GM19468 (cell line): ENCODE results near the gene WBP2NL.

Source experiments
- ATAC-seq: cut with Tn5 transposase; IDR thresholded peaks from one replicate; pipeline ENCODE4 v1.9.1; 2021; ENCODE audit warnings: mild to moderate bottlenecking, moderate library complexity, moderate number of reproducible peaks; ENCODE audit not compliant: unreplicated experiment; ENCODE audit errors: extremely low read depth

The WBP2NL gene

GRCh38 chr22:42022162-42022847, 23.7 kb downstream of the WBP2NL start:
- no peak for ATAC-seq

GRCh38 chr22:42025421-42025820, 26.8 kb downstream of the WBP2NL start:
- no peak for ATAC-seq

GRCh38 chr22:42026705-42027104, 28.1 kb downstream of the WBP2NL start:
- no peak for ATAC-seq

- ATAC-seq = no peak
These were observed 34.9 kb downstream of the WBP2NL start for GRCh38 chr22:42033263-42034181.

- no peak for ATAC-seq
These were observed 36.7 kb downstream of the WBP2NL start for GRCh38 chr22:42035256-42035655.

- no peak for ATAC-seq
These were observed 40.7 kb downstream of the WBP2NL start for GRCh38 chr22:42039271-42039670.

GRCh38 chr22:42041784-42042183, 43.2 kb downstream of the WBP2NL start:
- no peak for ATAC-seq

GRCh38 chr22:42050641-42051180, 52.1 kb downstream of the WBP2NL start:
- ATAC-seq = no peak

- no peak for ATAC-seq
These were observed 54.2 kb downstream of the WBP2NL start for GRCh38 chr22:42052765-42053164.

- ATAC-seq = no peak
These were observed 58.3 kb downstream of the WBP2NL start for GRCh38 chr22:42056757-42057511.

GRCh38 chr22:42060489-42060888, 61.9 kb downstream of the WBP2NL start:
- no peak for ATAC-seq

GRCh38 chr22:42061041-42061440, 62.5 kb downstream of the WBP2NL start:
- ATAC-seq = no peak

GRCh38 chr22:42062506-42063170, 64.0 kb downstream of the WBP2NL start:
- no peak for ATAC-seq

GRCh38 chr22:42064629-42065028, 66.0 kb downstream of the WBP2NL start:
- no peak for ATAC-seq

GRCh38 chr22:42065438-42066125, 67.0 kb downstream of the WBP2NL start:
- no peak for ATAC-seq

- no peak for ATAC-seq
These were observed 67.7 kb downstream of the WBP2NL start for GRCh38 chr22:42066126-42066761.

GRCh38 chr22:42066937-42067336, 68.3 kb downstream of the WBP2NL start:
- ATAC-seq = no peak

- no peak for ATAC-seq
These were observed 69.2 kb downstream of the WBP2NL start for GRCh38 chr22:42067671-42068251.

GRCh38 chr22:42068291-42068690, 69.7 kb downstream of the WBP2NL start:
- no peak for ATAC-seq
